A549 (cell line): ENCODE results near the gene SETDB2.

ENCODE experiments used
- CTCF ChIP-seq: fragments of >200 bp; sonication (Bioruptor Twin); formaldehyde crosslinking; IDR thresholded peaks from 3 replicates; pipeline ENCODE4 v1.5.1; 2016
- TF ChIP-seq, protein P1 (sequence below): IDR thresholded peaks from 2 replicates; pipeline ENCODE4 v1.6.1; 2012

DNA sequence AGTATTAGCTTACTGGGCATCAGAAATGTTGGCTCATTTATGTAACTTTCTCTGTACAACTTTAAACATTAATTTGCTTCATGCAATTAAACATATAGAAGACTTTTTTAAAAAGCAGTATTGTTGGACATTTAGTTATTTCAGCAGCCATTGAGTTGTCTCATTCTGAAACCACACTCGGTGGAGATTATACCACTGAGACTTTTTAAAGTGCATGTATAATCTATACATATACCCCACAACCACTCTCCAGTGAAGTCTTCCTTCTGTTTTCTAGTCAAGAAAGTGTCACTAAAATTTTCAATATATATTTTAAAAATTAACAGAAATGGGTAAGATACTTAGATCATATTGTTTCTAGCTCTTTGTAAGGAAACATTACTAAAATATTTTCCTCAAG lies 15.5 kb downstream of the SETDB2 start:
- TF ChIP-seq, protein P1, sequence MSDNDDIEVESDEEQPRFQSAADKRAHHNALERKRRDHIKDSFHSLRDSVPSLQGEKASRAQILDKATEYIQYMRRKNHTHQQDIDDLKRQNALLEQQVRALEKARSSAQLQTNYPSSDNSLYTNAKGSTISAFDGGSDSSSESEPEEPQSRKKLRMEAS = no peak
- no peak for TF ChIP-seq CTCF
